ENCODE measurements around the gene DUSP1.

DNA sequence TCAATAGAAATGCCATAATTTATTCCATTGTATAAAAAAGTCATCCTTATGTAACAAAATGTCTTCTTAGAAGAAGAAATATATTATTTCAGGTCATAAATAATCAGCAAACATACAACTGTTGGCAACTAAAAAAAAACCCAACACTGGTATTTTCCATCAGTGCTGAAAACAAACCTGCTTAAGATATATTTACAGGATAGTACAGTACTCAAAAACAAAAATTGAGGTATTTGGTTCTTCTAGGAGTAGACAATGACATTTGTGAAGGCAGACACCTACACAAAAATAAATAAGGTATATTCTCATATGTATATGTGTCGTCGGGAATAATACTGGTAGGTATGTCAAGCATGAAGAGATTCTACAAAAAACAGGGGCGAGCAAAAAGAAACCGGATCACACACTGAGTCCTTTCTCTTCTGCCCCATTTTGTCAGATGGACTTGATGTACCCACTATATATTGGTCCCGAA lies 2.9 kb downstream of the DUSP1 start:
- TF ChIP-seq YY1 (IDR thresholded peaks at IDR 0.05; ENCODE audit: insufficient read depth, insufficient read length) (no peak), ZNF274 (IDR thresholded peaks at IDR 0.05; ENCODE audit: low read depth, low read length) (no peak)

Measured in NT2/D1 (cell line).